ENCODE measurements around the gene PRAMEF5.
"Not testable (repeated sequence)": the region's sequence is repeated elsewhere in the genome, so short reads cannot be mapped to it uniquely, and the experiment has no call there.

Gene PRAMEF5
- 0 to 0.18 (median 0) reads per million in 4 experiments for total RNA-seq

- DNase-seq = not testable (repeated sequence)
These were observed at the start of gene PRAMEF5 for GRCh38 chr1:13253898-13254297. TSS of gene PRAMEF5 (plus strand) at chr1:13254198. CDS start at chr1:13259269, 5,071 bp downstream.

- not testable (repeated sequence) for DNase-seq
These were observed 45.3 kb upstream of the PRAMEF5 start for GRCh38 chr1:13208712-13209111.

- DNase-seq = not testable (repeated sequence)
These were observed 37.4 kb upstream of the PRAMEF5 start for GRCh38 chr1:13216619-13217018.

- not testable (repeated sequence) for DNase-seq
These were observed 34.8 kb upstream of the PRAMEF5 start for GRCh38 chr1:13219203-13219602.

GRCh38 chr1:13222788-13223187, 31.2 kb upstream of the PRAMEF5 start:
- not testable (repeated sequence) for DNase-seq

GRCh38 chr1:13224480-13225060, 29.4 kb upstream of the PRAMEF5 start:
- DNase-seq = no peak

- not testable (repeated sequence) for DNase-seq
These were observed 28.3 kb upstream of the PRAMEF5 start, which contains the start of gene PRAMEF18 for GRCh38 chr1:13225675-13226204. TSS of gene PRAMEF18 (minus strand) at chr1:13226154. CDS start at chr1:13226106, 48 bp downstream.

GRCh38 chr1:13227271-13228055, 26.5 kb upstream of the PRAMEF5 start:
- not testable (repeated sequence) for DNase-seq

- no peak for DNase-seq
These were observed 25.6 kb upstream of the PRAMEF5 start for GRCh38 chr1:13228343-13228781.

- not testable (repeated sequence) for DNase-seq
These were observed 23.9 kb upstream of the PRAMEF5 start for GRCh38 chr1:13230096-13230495.

- not testable (repeated sequence) for DNase-seq
These were observed 23.4 kb upstream of the PRAMEF5 start for GRCh38 chr1:13230601-13231000.

GRCh38 chr1:13231061-13231750, 22.8 kb upstream of the PRAMEF5 start:
- DNase-seq = not testable (repeated sequence)

GRCh38 chr1:13232056-13232455, 21.9 kb upstream of the PRAMEF5 start:
- DNase-seq = not testable (repeated sequence)

- not testable (repeated sequence) for DNase-seq
These were observed 19.9 kb upstream of the PRAMEF5 start for GRCh38 chr1:13234057-13234456.

- not testable (repeated sequence) for DNase-seq
These were observed 16.4 kb upstream of the PRAMEF5 start for GRCh38 chr1:13237572-13237971.

- not testable (repeated sequence) for DNase-seq
These were observed 14.4 kb upstream of the PRAMEF5 start for GRCh38 chr1:13239633-13240032.

- DNase-seq = not testable (repeated sequence)
These were observed 10.3 kb upstream of the PRAMEF5 start for GRCh38 chr1:13243536-13244263.

- not testable (repeated sequence) for DNase-seq
These were observed 8.0 kb upstream of the PRAMEF5 start for GRCh38 chr1:13245841-13246553.

GRCh38 chr1:13246554-13246871, 7.5 kb upstream of the PRAMEF5 start:
- DNase-seq = not testable (repeated sequence)

- DNase-seq = not testable (repeated sequence)
These were observed 6.9 kb upstream of the PRAMEF5 start for GRCh38 chr1:13247122-13247521.

- not testable (repeated sequence) for DNase-seq
These were observed 11.1 kb downstream of the PRAMEF5 start for GRCh38 chr1:13265124-13265523.

GRCh38 chr1:13277016-13277415, 23.0 kb downstream of the PRAMEF5 start:
- not testable (repeated sequence) for DNase-seq

All from effector CD8-positive, alpha-beta T cell (primary cell).